Astrocyte of the spinal cord (primary cell): ENCODE measurements around the gene DHX34.

ENCODE experiments used
- DNase-seq: peaks from one replicate; pipeline ENCODE4 v3.0.0; 2011; ENCODE audit warnings: low read depth, low spot score
- H3K4me3 ChIP-seq: 2 replicates; pipeline ENCODE4 v1.5.1; 2011; ENCODE audit warnings: low read depth, mild to moderate bottlenecking, low read length, moderate library complexity
- in situ Hi-C: cut with HindIII; loops from 2 replicates; pipeline ENCODE4 v1.10.0; 2017; ENCODE audit warnings: low sequenced_read_pairs
- TF ChIP-seq, protein P1 (sequence below): IDR thresholded peaks from 2 replicates; pipeline ENCODE4 v1.5.1; 2012; ENCODE audit warnings: low read depth, mild to moderate bottlenecking, low read length, inconsistent platforms

The DHX34 gene

DNA sequence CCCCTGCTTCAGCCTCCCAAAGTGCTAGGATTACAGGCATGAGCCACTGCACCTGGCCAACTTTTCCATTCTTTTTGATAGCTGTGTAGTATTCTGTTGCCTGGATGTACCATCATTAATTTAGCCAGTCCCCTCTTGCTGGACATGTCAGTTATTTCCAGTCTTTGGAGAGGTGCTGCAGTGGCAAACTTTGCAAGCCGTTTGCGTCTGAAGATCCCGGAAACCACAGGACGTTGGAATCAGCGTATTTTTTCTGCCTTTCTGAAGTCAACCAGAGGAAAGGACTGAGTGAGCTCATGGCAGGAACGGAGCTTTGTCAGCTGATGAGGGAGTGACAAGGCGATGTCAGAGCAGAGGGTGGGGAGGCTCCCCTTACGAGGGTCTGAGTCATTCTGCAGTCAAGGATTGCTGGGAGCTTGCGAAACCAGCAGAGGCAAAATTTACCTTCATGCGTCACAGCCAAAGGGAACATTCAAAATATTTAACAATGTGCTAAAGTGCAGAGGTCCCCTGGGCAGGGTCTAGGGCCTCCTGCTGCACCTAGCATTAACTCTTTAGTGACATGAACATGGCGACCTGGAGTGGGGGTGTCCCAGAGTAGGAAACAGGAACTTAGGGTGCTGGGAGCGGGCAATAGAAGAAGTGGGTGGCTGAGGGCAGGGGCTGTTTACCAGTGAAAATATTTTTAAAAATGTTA is 33.8 kb upstream of the DHX34 start:
- H3K4me3 ChIP-seq = no peak overlapping the region

DNA sequence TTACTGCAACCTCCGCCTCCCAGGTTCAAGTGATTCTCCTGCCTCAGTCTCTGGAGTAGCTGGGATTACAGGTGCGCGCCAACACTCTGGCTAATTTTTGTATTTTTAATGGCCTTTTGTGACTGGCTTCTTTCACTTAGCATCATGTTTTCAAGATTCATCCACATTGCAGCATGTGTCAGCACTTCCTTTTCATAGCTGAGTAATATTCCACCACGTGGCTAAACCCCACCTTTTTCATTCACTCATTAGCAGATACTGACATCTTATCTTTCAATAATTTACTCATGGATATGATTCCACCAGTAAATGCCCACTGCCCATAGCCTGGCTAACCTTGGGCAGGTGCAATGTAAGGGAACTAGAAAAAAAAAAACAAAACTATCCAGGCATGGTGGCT is 32.6 kb upstream of the DHX34 start:
- no peak overlapping the region for H3K4me3 ChIP-seq
- no peak for DNase-seq

More for the DNA sequence above, 33.8 kb upstream of the DHX34 start:
- in situ Hi-C loops = no loop called here
- peak; percentile 91 for DNase-seq
- TF ChIP-seq, protein P1, sequence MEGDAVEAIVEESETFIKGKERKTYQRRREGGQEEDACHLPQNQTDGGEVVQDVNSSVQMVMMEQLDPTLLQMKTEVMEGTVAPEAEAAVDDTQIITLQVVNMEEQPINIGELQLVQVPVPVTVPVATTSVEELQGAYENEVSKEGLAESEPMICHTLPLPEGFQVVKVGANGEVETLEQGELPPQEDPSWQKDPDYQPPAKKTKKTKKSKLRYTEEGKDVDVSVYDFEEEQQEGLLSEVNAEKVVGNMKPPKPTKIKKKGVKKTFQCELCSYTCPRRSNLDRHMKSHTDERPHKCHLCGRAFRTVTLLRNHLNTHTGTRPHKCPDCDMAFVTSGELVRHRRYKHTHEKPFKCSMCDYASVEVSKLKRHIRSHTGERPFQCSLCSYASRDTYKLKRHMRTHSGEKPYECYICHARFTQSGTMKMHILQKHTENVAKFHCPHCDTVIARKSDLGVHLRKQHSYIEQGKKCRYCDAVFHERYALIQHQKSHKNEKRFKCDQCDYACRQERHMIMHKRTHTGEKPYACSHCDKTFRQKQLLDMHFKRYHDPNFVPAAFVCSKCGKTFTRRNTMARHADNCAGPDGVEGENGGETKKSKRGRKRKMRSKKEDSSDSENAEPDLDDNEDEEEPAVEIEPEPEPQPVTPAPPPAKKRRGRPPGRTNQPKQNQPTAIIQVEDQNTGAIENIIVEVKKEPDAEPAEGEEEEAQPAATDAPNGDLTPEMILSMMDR = no peak

DNA sequence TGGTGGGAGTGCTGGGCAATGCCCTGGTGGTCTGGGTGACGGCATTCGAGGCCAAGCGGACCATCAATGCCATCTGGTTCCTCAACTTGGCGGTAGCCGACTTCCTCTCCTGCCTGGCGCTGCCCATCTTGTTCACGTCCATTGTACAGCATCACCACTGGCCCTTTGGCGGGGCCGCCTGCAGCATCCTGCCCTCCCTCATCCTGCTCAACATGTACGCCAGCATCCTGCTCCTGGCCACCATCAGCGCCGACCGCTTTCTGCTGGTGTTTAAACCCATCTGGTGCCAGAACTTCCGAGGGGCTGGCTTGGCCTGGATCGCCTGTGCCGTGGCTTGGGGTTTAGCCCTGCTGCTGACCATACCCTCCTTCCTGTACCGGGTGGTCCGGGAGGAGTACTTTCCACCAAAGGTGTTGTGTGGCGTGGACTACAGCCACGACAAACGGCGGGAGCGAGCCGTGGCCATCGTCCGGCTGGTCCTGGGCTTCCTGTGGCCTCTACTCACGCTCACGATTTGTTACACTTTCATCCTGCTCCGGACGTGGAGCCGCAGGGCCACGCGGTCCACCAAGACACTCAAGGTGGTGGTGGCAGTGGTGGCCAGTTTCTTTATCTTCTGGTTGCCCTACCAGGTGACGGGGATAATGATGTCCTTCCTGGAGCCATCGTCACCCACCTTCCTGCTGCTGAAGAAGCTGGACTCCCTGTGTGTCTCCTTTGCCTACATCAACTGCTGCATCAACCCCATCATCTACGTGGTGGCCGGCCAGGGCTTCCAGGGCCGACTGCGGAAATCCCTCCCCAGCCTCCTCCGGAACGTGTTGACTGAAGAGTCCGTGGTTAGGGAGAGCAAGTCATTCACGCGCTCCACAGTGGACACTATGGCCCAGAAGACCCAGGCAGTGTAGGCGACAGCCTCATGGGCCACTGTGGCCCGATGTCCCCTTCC is 28.9 kb upstream of the DHX34 start:
- no peak for DNase-seq
- TF ChIP-seq, protein P1 = no peak
- in situ Hi-C loops = no loop called here
- H3K4me3 ChIP-seq = no peak overlapping the region

More for the DNA sequence above, 32.6 kb upstream of the DHX34 start:
- in situ Hi-C loops = no loop called here
- TF ChIP-seq, protein P1 = no peak

DNA sequence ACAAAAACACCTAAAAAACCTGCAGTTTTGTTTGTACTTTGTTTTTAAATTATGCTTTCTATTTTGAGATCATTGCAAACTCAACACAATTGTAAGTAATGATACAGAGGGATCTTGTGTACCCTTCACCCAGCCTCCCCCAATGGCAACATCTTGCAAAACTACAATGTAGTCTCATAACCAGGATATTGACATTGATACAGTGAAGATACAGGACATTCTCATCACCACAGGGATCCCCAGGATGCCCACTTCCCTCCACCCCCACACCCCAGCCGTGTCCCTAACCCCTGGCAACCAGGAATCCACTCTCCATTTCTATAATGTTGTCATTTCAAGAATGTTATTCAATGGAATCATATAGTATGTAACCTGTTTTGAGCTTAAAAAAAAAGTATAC is 27.5 kb upstream of the DHX34 start:
- no peak for DNase-seq
- TF ChIP-seq, protein P1 = no peak
- H3K4me3 ChIP-seq = no peak overlapping the region
- in situ Hi-C loops = no loop called here

DNA sequence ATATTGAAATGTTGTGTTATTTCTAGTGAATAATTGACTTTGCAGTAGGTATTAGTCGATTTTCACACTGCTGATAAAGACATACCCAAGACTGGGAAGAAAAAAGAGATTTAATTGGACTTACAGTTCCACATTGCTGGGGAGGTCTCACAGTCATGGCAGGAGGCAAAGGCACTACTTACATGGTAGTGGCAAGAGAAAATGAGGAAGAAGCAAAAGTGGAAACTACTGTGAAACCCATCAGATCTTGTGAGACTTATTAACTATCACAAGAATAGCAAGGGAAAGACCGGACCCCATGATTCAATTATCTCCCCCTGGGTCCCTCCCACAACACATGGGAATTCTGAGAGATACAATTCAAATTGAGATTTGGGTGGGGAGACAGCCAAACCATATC is 27.1 kb upstream of the DHX34 start:
- no peak overlapping the region for H3K4me3 ChIP-seq
- in situ Hi-C loops = no loop called here
- TF ChIP-seq, protein P1 = no peak
- no peak for DNase-seq

DNA sequence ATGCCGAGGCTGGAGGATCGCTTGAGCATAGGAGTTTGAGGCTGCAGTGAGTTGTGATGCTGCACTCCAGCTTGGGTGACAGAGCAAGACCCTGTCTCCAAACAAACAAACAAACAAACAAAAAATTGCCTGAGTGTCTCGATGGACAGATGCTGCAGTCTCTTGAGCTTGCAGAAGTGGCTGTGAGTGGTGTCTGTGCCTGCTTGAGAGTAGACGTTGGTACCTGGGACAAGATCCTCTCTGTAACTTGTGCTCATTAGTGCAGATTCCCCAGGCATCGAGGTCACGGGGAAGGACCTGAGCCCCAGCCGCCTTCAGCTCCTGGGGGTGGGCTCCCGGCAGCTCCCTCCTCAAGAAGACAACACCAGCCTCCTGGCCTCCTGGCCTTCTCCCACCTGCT is 25.7 kb upstream of the DHX34 start:
- in situ Hi-C loops = no loop called here
- TF ChIP-seq, protein P1 = no peak
- DNase-seq = no peak
- no peak overlapping the region for H3K4me3 ChIP-seq
